Pons (tissue), 1 donor: ENCODE results near the gene ACSL5.
"Not testable (repeated sequence)": the region's sequence is repeated elsewhere in the genome, so short reads cannot be mapped to it uniquely, and the experiment has no call there.

Experiments
- DNase-seq: peaks from one replicate; pipeline ENCODE4 v3.0.0-alpha.2; 2016; ENCODE audit warnings: low spot score

Gene ACSL5

DNA sequence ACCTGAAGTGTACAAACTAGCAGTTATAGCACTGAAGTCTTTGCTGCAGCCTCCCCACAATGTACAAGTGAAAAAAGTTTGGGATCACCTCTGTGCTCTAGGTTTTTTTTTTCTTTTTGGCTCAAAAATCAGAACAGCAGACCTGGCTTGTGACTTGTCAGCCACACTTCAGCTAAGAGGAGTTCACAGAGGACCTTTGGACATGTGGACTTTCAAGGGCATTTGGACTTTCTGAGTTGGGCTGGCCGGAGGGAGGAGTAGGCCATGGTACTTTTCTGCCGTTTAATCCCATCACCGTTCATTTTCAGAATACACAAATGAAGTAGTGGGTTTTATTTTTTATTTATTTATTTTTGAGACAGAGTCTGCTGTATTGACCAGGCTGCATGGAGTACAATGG lies 21.9 kb upstream of the ACSL5 start:
- no peak for DNase-seq

DNA sequence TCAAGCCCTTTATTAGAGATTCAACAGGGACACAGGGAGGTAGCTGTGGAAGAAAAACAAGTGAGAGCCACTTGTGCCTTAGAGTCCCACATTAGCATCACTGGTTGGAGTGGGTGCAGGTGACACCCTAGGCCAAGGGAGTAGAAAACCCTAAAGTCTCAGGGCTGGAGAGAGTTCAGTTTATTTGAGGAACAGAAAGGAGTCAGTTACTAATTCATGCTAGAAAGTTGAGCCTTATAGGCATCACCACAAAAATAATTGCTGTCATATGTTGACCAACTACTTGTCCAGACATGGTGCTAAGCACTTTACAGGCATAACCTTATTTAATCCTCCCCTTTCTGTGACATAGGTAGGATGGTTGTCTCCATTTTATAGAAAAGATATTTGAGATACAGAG lies 20.9 kb upstream of the ACSL5 start:
- no peak for DNase-seq

DNA sequence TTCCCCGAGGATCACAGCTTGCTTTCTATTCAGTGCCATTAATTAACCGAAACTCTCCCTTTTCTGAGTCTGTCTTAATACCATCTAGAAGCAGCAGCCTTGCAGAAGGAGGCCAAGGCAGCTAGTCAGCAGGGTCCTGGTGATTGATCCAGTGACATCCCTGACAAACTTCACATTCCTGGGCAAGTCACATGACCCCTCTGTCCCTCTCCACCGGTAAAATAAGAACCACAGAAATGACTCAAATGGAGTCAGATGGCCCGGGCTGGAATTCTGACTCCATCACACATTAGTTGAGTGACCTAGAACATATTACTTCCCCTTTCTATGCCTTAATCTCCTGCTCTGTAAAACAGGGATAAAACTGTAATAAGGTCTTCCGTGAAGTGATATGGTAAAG lies 17.2 kb upstream of the ACSL5 start:
- DNase-seq: no peak

DNA sequence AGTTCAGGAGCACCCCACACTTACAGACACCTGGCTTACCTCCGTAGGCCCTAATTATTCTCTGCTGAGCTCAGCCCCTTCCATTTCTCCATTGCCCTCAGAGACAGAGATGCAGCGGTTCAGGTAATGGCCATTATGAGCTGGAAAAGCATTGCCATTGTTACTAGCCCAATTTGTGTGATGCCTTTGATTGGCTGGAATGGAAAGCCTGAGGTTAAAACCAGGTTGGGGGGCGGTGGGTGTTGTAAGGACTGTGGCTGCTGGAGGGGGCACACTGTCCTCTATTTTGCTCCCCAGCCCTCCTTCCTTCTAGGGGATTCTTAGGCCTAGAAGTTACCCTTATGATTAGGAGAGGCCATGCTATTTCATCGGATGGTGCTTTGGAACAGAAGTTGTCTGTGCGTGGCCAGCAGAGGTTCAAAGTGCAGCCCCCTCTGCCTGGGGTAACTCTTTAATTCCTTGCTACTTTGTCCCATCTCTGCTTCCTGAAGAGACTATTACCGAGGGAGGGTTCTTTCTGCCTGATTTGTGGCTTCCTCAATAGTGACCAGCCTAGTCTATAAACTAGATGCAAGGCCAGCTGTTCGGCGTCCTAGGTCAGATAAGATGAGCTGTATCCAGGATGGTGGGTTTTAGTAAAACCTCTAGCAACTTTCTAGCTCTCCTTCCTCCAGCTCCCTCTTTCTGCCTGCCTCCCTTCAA lies 14.2 kb upstream of the ACSL5 start:
- no peak for DNase-seq

DNA sequence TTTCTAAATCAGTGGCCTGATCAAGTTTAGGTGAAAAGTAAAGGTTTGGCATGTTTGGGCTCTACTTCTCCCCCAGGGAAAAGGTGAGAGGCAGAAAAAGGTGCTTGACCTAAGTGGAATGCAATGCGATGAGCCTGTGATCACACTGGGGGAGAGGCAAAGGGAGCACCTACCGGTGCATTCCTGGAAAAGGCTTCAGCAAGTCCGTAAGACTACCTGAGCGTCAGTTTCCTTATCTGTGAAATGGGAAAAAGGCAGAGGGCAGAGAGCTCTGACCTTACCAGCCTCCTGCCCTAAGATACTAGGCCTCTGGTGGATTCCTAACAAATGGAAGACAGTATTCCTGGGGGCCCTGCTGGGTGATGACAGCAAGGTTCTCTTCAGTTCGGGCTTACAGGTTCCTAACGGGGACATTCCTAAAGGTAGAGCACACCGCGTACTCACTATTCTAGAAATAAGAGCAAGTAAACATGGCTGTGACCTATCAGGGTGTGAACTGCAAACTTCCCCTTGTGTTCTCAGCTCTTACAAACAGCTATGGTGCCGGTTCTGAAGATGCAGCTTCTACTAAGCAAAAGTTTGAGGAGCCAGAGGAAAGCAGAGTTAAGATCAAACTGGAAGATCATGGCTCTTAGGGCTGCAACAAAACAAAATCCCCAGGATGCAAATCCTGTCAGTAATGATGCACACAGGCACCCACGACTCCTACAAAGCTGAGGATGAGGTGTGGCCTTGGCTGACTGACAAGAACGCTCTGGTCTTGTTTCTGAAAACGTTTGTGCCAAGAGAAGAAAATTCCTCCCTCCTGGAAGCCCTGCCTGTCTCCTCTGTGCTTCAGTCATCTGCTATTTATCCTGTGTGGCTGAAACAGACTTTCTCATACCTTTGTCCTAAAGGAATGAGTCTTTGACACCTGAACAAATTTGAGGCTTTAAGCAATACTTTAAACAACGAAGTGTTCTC lies 13.3 kb upstream of the ACSL5 start:
- DNase-seq: no peak

DNA sequence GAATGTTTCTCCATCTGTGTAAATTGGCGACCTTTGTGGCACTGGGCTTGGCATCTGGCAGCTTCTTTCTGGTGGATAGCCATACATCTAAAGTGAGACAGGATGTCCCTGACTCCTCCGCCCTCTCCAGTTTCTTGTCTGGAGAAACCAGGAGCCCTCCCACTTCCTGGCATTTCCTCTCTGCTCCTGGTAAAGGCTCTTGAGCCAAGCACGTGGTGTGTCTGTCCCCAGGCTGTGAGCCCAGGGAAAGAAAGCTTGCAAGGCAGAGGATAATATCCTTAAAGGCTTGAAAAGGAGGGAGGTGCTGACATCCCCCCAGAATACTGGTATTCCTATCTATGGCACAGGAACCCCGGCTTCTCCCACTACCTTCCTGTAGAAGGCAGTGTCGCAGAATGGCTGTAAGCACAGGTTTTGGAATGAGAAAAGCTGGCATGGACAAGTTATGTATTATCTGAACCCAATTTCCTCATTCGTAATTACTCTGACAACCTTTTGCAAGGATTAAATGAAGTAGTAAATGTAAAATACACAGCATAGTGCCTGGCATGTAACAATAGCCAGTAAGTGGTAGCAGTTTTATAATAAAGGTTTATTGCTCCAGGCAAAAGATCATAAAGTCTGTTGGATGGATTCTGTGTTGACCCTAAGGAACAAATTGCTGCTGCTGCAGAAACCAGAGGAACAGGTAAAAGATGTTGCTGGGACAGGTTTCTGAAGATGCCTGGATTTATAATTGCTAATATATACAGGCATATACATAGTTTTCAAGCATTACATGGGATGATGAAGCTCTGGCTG lies 11.8 kb upstream of the ACSL5 start:
- DNase-seq: peak; percentile 25

DNA sequence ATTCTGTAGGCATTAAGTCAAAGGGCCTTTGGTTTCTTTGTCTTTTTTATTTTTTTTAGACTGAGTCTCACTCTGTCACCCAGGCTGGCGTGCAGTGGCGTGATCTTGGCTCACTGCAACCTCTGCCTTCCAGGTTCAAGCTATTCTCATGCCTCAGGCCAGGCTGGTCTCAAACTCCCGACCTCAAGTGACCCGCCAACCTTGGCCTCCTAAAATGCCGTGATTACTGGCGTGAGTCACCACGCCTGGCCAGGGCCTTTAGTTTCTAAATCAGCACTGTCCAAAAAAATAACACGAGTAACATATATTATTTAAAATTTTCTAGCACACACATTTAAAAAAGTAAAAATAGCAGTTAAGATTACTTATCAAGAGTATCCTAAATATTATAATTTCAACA lies 11.1 kb upstream of the ACSL5 start:
- DNase-seq: no peak

DNA sequence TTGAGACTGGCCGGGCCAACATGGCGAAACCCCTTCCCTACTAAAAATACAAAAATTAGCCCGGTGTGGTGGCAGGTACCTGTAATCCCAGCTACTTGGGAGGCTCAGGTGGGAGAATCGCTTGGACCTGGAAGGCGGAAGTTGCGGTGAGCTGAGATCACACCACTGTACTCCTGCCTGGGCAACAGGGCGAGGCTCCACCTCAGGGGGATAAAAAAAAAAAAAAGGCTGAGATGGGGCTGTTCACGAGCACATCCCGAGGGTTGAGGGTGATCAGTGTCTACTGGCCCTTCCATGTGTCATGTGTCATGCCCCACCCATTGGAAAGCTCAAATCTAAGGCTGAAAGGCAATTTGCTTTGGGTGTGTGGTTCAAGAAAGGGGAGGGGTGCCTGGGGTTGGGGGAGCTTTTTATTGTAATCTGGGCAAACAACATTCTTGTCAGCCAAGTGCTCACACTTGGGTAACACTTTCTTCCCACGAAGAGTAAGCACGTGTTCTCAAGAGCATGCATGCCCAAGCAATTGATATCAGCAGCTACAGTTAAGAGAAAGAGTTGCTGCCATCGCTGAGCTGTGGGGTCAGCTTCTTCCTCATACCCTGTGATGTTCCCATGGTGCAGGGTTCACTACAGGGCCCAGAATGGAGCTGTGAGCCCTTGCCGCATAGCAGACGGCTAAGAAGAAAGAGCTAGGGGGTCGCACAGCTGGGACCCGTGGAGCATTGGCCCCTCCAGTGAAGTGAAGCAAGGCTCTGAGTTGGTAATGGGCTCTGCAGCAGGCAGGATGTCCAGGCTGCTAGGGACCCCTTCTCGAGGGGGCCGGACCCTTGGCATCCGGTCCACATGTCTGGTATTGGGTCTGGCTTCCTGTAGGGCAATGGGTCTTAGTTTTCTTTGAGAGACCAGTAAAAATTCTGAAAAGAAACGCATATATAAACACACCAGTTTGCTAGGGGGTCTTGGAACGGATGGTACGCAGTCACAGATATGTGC lies 9.9 kb upstream of the ACSL5 start:
- DNase-seq: no peak

DNA sequence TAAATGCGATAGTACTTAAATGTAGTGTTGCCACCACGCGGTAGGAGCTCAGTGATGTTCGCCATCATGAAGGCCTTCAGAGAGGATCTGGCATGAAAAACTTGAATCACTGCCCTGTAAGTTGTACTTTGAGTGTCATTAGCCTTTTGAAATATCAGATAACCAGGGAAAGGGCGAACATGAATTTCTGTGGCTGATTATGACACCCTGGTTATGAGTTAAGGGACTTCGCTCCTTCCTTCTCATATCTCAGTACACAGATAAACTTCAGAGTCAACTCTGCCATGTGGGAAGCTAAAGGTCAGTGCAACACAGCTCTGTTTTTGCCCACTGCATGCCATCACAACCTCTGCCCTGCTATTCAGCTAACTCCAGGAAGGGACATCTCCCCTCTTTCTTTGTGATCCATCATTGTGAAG lies 8.9 kb upstream of the ACSL5 start:
- DNase-seq: no peak

DNA sequence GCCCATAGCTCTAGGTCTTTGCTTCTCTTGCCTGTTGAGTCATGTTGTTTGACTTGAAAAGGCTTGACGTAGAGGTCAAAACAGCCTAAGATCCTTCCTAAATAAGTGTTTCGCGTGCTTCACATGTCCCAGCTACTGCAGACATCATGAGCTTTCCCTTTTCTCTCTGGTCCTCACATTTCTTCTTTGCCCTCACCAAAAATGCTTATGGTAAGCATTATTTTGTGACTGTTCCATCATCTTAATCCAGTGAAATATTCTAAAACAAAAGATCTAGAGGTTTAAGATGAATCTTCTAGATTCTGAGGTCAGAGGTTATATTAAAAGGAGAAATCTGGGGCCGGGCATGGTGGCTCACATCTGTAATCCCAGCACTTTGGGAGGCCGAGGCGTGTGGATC lies 8.5 kb upstream of the ACSL5 start:
- no peak for DNase-seq

DNA sequence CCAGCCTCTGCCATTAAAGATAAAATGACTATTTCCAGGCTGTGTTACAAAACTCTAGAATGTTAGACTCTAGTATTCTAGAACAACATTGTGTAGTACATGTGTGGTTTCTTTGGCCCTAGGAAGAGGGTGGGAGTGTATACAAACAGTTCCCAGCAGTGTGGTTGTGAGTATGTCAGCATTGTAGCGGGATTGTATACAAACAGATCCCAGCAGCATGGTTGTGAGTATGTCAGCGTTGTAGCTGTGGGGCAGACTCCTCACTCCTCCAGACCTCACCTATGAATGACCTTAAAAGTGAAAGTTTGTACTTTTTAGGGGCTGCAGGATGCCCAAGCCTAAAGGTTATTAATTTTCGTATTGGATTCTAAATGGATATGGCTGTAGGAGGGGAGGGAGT lies 6.9 kb upstream of the ACSL5 start:
- DNase-seq: no peak

DNA sequence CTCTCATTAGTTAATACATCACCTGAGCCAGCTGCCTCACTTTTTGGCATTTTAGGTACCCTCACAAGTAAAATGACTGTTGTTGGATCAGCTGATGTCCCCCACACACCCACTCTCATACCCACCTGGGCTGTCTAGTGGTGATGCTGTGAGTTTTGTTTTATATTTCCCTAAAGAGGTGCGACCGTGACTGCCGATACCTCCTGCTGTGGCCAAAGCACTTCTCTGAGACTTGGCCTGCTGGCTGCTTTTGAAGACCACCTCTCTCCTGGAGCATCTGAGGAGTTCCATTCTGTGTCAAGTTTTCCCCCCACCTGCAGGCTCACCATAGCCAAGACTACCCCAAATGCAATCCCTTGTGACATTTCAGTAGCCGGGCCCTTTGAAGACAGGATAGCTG lies 6.4 kb upstream of the ACSL5 start:
- DNase-seq: no peak

DNA sequence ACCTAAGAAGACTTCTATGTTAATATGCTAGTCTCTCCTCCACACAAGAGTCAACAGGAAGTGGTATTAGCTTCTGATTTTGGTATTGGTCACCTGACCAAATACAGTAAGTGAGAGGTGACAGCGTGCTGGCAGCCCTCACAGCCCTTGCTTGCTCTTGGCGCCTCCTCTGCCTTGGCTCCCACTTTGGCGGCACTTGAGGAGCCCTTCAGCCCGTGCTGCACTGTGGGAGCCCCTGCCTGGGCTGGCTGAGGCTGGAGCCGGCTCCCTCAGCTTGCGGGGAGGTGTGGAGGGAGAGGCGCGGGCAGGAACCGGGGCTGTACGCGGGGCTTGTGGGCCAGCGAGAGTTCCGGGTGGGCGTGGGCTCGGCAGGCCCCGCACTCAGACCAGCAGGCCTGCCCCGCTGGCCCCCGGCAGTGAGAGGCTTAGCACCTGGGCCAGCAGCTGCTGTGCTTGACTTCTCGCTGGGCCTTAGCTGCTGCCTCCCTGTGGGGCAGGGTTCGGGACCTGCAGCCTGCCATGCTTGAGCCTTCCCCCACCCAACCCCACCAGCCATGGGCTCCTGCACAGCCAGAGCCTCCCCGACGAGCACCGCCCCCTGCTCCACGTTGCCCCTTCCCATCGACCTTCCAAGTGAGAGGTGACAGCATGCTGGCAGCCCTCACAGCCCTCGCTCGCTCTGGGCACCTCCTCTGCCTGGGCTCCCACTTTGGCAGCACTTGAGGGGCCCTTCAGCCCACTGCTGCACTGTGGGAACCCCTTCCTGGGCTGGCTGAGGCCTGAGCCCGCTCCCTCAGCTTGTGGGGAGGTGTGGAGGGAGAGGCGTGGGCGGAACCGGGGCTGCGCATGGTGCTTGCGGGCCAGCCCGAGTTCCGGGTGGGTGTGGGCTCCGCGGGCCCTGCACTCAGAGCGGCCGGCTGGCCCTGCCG lies 4.2 kb upstream of the ACSL5 start:
- DNase-seq: no peak

DNA sequence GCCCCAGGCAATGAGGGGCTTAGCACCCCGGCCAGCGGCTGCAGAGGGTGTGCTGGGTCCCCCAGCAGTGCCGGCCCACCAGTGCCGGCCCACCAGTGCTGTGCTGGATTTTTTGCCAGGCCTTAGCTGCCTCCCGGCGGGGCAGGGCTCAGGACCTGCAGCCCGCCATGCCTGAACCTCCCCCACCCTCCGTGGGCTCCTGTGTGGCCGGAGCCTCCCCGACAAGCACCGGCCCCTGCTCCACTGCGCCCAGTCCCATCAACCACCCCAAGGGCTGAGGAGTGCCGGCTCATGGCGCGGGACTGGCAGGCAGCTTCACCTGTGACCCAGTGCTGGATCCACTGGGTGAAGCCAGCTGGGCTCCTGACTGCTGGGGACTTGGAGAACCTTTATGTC lies 3.5 kb upstream of the ACSL5 start:
- no peak for DNase-seq

DNA sequence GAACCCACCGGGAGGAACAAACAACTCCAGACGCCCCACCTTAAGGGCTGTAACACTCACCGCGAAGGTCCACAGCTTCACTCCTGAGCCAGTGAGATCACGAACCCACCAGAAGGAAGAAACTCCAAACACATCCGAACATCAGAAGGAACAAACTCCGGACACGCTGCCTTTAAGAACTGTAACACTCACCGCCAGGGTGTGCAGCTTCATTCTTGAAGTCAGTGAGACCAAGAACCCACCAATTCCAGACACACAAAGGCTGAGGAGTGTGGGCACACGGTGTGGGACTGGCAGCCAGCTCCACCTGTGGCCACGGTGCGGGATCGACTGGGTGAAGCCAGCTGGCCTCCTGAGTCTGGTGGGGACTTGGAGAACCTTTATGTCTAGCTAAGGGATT lies 2.6 kb upstream of the ACSL5 start:
- not testable (repeated sequence) for DNase-seq

DNA sequence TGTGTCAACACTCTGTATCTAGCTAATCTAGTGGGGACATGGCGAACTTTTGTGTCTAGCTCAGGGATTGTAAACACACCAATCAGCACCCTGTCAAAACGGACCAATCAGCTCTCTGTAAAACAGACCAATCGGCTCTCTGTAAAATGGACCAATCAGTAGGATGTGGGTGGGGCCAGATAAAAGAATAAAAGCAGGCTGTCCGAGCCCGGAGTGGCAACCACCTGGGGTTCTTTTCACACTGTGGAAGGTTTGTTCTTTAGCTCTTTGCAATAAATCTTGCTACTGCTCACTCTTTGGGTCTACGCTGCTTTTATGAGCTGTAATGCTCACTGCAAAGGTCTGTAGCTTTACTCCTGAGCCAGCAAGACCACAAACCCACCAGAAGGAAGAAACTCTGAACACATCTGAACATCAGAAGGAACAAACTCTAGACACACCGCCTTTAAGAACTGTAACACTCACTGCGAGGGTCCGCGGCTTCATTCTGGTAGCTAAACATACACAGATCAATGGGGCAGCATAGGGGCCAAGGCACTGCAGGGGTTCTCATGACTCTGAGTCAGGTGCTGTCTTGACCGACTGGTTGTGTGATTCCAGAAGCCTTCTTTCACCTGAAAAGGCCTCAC lies 1.6 kb upstream of the ACSL5 start:
- DNase-seq: not testable (repeated sequence)

DNA sequence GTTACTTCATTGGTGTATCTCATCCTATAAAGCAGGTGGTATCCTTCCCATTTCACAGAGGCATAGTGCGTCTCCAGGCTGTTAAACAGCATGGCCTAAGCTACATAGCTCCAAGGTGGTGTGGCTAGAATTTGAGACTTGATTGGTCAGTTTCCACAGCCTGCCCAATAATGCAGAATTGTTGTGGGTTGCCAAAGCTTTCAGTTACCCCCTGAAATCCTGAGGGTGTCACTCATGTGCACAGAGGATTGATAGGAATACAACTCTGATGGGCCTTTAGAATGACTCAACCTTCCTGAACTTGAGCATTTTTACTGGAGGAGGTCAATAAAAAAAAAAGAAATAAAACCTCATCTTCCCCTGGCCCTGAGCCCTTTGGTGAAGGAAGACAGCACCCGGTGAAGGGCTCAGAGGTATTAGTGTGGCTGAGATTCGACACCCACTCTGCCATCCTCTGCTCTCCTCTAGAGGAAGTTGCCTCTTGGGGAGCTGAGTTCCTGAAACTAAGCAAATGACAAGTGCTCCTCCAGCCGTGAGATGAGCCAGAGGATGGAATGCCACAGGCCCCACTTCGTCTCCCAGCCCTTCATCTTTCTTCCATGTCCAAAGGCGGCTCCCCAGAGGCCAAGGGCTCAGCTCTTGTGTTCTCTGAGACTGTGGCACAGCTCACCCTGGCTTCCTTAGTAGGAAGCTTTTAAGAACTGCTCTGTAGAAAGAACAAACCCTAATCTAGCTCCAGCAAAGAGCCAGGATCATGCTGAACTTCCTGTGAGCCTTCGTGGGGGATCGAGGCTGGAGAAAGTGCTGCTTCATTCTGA lies 1.0 kb downstream of the ACSL5 start:
- DNase-seq: no peak

DNA sequence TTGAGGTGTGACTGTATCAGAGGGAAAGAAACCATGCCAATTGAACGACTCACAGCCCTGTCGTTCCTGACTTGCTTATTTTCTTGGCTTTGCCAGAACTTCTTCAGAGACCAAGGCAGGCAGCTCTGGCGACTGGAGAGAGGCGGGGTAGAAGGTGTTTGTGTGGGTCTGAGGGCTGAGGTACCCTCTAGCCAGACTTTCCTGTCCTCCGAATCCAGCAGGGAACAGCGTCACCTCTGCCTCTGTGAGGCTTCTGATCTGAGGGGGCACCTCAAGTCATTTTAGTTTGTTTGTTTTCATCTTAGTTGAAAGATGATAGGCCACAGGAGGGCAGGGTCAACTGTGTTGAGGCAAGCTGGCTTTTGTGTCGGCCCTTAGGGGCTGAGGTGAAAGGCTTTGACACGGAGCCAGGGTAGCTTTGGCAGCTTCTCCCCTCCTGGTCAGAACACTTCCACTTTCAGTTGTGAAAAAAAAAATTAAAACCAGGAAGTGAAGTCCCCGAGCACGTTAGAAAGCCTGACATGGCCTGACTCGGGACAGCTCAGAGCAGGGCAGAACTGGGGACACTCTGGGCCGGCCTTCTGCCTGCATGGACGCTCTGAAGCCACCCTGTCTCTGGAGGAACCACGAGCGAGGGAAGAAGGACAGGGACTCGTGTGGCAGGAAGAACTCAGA lies 1.9 kb downstream of the ACSL5 start:
- peak; percentile 67 for DNase-seq
